PFSK-1 (cell line): ENCODE data around the gene HABP2.

ENCODE experiments used
- POLR2AphosphoS5 ChIP-seq: IDR thresholded peaks from 2 replicates; pipeline ENCODE4 v1.6.1; 2012; ENCODE audit warnings: low read depth, mild to moderate bottlenecking, control low read depth, low read length, moderate library complexity
- SIN3A ChIP-seq: IDR thresholded peaks from 2 replicates; pipeline ENCODE4 v1.6.1; 2012; ENCODE audit warnings: mild to moderate bottlenecking, low read length, moderate library complexity, borderline replicate concordance; ENCODE audit not compliant: insufficient read depth
- TF ChIP-seq, protein P1 (sequence below), 2 experiments: IDR thresholded peaks; 2 replicates each; pipeline versions ENCODE4 v1.6.1 to v1.8.0; 2011 to 2012; ENCODE audit warnings: low read depth in 2 of 2, low read length in 2 of 2, control low read depth in 1 of 2, inconsistent platforms in 1 of 2, mild to moderate bottlenecking in 1 of 2, moderate library complexity in 1 of 2; ENCODE audit not compliant: insufficient read depth in 1 of 2

DNA sequence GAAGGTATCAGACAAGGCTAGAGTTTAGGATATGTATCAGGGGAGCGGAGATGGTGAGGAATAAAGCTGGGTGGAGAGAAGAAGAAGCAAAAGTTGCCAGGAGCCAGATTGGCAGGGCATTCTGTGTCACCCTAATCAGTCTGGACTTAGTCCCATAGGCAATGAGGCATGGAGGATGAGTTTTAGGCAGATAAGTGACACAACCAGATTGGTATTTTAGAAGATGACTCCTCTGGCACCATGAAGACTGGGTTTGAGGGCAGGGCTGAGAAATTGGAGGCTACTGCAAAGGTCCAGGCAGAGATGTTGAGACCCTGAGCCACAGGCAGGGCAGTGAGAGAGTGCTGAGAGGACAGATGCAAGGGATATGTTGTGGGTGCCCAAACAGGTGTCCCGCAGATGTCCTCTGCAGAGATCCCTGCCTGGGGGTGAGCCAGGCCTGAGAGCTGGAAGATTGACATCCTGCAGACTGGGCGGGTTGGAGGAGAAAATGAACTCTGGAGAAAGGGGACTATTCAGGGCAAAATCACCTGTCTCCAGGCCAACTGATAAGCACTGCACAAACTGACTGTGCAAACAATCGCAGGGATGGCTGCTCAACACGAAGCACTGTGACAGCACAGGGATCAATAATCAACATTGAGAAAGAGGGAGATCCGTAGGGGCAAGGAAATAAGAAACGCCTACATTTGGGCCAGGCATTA, 11.9 kb upstream of the HABP2 start:
- TF ChIP-seq, protein P1, sequence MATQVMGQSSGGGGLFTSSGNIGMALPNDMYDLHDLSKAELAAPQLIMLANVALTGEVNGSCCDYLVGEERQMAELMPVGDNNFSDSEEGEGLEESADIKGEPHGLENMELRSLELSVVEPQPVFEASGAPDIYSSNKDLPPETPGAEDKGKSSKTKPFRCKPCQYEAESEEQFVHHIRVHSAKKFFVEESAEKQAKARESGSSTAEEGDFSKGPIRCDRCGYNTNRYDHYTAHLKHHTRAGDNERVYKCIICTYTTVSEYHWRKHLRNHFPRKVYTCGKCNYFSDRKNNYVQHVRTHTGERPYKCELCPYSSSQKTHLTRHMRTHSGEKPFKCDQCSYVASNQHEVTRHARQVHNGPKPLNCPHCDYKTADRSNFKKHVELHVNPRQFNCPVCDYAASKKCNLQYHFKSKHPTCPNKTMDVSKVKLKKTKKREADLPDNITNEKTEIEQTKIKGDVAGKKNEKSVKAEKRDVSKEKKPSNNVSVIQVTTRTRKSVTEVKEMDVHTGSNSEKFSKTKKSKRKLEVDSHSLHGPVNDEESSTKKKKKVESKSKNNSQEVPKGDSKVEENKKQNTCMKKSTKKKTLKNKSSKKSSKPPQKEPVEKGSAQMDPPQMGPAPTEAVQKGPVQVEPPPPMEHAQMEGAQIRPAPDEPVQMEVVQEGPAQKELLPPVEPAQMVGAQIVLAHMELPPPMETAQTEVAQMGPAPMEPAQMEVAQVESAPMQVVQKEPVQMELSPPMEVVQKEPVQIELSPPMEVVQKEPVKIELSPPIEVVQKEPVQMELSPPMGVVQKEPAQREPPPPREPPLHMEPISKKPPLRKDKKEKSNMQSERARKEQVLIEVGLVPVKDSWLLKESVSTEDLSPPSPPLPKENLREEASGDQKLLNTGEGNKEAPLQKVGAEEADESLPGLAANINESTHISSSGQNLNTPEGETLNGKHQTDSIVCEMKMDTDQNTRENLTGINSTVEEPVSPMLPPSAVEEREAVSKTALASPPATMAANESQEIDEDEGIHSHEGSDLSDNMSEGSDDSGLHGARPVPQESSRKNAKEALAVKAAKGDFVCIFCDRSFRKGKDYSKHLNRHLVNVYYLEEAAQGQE (IDR thresholded peaks at IDR 0.05; ENCODE audit: insufficient read depth in 1 of 2, low read depth in 2 of 2, low read length in 2 of 2): no peak
- no peak for TF ChIP-seq POLR2AphosphoS5
- TF ChIP-seq SIN3A: no peak
